ENCODE results near the gene KIRREL3.

- no peak for TF ChIP-seq POLR2A (IDR thresholded peaks at IDR 0.05; ENCODE audit: low read length)
- TF ChIP-seq CTCF (IDR thresholded peaks at IDR 0.05): no peak
- no peak for TF ChIP-seq RAD21 (conservative IDR thresholded peaks at IDR 0.05 in 1 of 2, IDR thresholded peaks at IDR 0.05 in 1 of 2)
- no peak for TF ChIP-seq CBX8 (IDR thresholded peaks at IDR 0.05)
- TF ChIP-seq RFX5 (IDR thresholded peaks at IDR 0.05): no peak
- TF ChIP-seq MAX (IDR thresholded peaks at IDR 0.05): no peak
- no peak for TF ChIP-seq BCL3 (IDR thresholded peaks at IDR 0.05)
- TF ChIP-seq REST (IDR thresholded peaks at IDR 0.05): no peak
- TF ChIP-seq ZNF302 (CRISPR knock-in tag; IDR thresholded peaks at IDR 0.05): no peak
- no peak for TF ChIP-seq HEYL (CRISPR knock-in tag; IDR thresholded peaks at IDR 0.05)
- TF ChIP-seq RNF2 (IDR thresholded peaks at IDR 0.05; ENCODE audit: borderline replicate concordance, low read depth): no peak
Measured at GRCh38 chr11:126890561-126890960, 110.0 kb downstream of the KIRREL3 start.

Data from A549 (cell line).